ENCODE data around the gene SIX2.

SIX2 gene

GRCh38 chr2:44974064-44974715 lies 35.1 kb downstream of the SIX2 start:
- Histone ChIP-seq H3K4me1 (ENCODE audit: low read length) (no peaks in the 10 kb centered on the region), H3K4me3 (ENCODE audit: low read length) (no peak overlapping the region), H3K79me2 (ENCODE audit: low read length) (no peaks in the 10 kb centered on the region), H3K4me2 (ENCODE audit: low read depth, low read length) (no peak overlapping the region), H3K27ac (ENCODE audit: low read length) (no peak overlapping the region), H4K20me1 (ENCODE audit: insufficient read depth, low read length) (no peaks in the 10 kb centered on the region), H3K9ac (ENCODE audit: low read length) (no peak overlapping the region), H3K9me3 (replicated peaks; ENCODE audit: insufficient read depth, low read length) (no peaks in the 10 kb centered on the region), H3K27me3 (replicated peaks; ENCODE audit: insufficient read depth, low read length) (no peaks in the 10 kb centered on the region), H3F3A (ENCODE audit: insufficient read depth, low read length) (no peaks in the 10 kb centered on the region), H2AFZ (ENCODE audit: low read length) (no peak overlapping the region), H3K36me3 (replicated peaks; ENCODE audit: insufficient read depth, low read length) (no peaks in the 10 kb centered on the region), H3K9me2 (replicated peaks; ENCODE audit: insufficient read depth, low read length) (no peaks in the 10 kb centered on the region)
- DNase-seq: peak; percentile 37
- no peak for TF ChIP-seq EZH2phosphoT487 (IDR thresholded peaks at IDR 0.05; ENCODE audit: low read length)
- TF ChIP-seq, protein P1, sequence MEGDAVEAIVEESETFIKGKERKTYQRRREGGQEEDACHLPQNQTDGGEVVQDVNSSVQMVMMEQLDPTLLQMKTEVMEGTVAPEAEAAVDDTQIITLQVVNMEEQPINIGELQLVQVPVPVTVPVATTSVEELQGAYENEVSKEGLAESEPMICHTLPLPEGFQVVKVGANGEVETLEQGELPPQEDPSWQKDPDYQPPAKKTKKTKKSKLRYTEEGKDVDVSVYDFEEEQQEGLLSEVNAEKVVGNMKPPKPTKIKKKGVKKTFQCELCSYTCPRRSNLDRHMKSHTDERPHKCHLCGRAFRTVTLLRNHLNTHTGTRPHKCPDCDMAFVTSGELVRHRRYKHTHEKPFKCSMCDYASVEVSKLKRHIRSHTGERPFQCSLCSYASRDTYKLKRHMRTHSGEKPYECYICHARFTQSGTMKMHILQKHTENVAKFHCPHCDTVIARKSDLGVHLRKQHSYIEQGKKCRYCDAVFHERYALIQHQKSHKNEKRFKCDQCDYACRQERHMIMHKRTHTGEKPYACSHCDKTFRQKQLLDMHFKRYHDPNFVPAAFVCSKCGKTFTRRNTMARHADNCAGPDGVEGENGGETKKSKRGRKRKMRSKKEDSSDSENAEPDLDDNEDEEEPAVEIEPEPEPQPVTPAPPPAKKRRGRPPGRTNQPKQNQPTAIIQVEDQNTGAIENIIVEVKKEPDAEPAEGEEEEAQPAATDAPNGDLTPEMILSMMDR (IDR thresholded peaks at IDR 0.05; ENCODE audit: low read length): peak; percentile 50

GRCh38 chr2:44972771-44973535 lies 36.3 kb downstream of the SIX2 start:
- Histone ChIP-seq H3K4me1 (ENCODE audit: low read length) (no peaks in the 10 kb centered on the region), H2AFZ (ENCODE audit: low read length) (peak overlapping the region; percentile 58), H3K9ac (ENCODE audit: low read length) (no peak overlapping the region), H4K20me1 (ENCODE audit: insufficient read depth, low read length) (no peaks in the 10 kb centered on the region), H3K9me3 (replicated peaks; ENCODE audit: insufficient read depth, low read length) (no peaks in the 10 kb centered on the region), H3K9me2 (replicated peaks; ENCODE audit: insufficient read depth, low read length) (no peaks in the 10 kb centered on the region), H3K27me3 (replicated peaks; ENCODE audit: insufficient read depth, low read length) (no peaks in the 10 kb centered on the region), H3K27ac (ENCODE audit: low read length) (no peak overlapping the region), H3K4me2 (ENCODE audit: low read depth, low read length) (peak overlapping the region; percentile 14; the same call in 1 of the 2 replicates), H3K4me3 (ENCODE audit: low read length) (no peak overlapping the region), H3K36me3 (replicated peaks; ENCODE audit: insufficient read depth, low read length) (no peaks in the 10 kb centered on the region), H3F3A (ENCODE audit: insufficient read depth, low read length) (no peaks in the 10 kb centered on the region), H3K79me2 (ENCODE audit: low read length) (no peaks in the 10 kb centered on the region)
- TF ChIP-seq, protein P1 (IDR thresholded peaks at IDR 0.05; ENCODE audit: low read length): no peak
- TF ChIP-seq EZH2phosphoT487 (IDR thresholded peaks at IDR 0.05; ENCODE audit: low read length) (no peak), EZH2 (optimal IDR thresholded peaks at IDR 0.05; ENCODE audit: low read depth, low read length) (no peak)
- DNase-seq: no peak

- Histone ChIP-seq H3K4me1 (ENCODE audit: low read length) (no peaks in the 10 kb centered on the region), H3K9me2 (replicated peaks; ENCODE audit: insufficient read depth, low read length) (no peaks in the 10 kb centered on the region), H4K20me1 (ENCODE audit: insufficient read depth, low read length) (no peaks in the 10 kb centered on the region), H3K27me3 (replicated peaks; ENCODE audit: insufficient read depth, low read length) (no peaks in the 10 kb centered on the region), H3K9ac (ENCODE audit: low read length) (no peak overlapping the region), H2AFZ (ENCODE audit: low read length) (no peak overlapping the region), H3K79me2 (ENCODE audit: low read length) (no peaks in the 10 kb centered on the region), H3F3A (ENCODE audit: insufficient read depth, low read length) (no peaks in the 10 kb centered on the region), H3K4me2 (ENCODE audit: low read depth, low read length) (no peak overlapping the region), H3K36me3 (replicated peaks; ENCODE audit: insufficient read depth, low read length) (no peaks in the 10 kb centered on the region), H3K9me3 (replicated peaks; ENCODE audit: insufficient read depth, low read length) (no peaks in the 10 kb centered on the region), H3K27ac (ENCODE audit: low read length) (no peak overlapping the region), H3K4me3 (ENCODE audit: low read length) (no peak overlapping the region)
- no peak for DNase-seq
- TF ChIP-seq, protein P1 (IDR thresholded peaks at IDR 0.05; ENCODE audit: low read length): no peak
- no peak for TF ChIP-seq EZH2 (optimal IDR thresholded peaks at IDR 0.05; ENCODE audit: low read depth, low read length)
- TF ChIP-seq EZH2phosphoT487 (IDR thresholded peaks at IDR 0.05; ENCODE audit: low read length): no peak
These were observed 38.3 kb downstream of the SIX2 start for GRCh38 chr2:44970846-44971450.

Data from MM.1S (cell line).